ENCODE data around the gene VWCE. TPM values are rescaled to one million over a fixed set of nuclear protein-coding genes. Genes with fewer than 3 reads are reported as not detected.
"Not testable (repeated sequence)": the region's sequence is repeated elsewhere in the genome, so short reads cannot be mapped to it uniquely, and the experiment has no call there.

Gene VWCE
- total RNA-seq, 1 donor from 2014 or later, result 1.7 TPM

DNA sequence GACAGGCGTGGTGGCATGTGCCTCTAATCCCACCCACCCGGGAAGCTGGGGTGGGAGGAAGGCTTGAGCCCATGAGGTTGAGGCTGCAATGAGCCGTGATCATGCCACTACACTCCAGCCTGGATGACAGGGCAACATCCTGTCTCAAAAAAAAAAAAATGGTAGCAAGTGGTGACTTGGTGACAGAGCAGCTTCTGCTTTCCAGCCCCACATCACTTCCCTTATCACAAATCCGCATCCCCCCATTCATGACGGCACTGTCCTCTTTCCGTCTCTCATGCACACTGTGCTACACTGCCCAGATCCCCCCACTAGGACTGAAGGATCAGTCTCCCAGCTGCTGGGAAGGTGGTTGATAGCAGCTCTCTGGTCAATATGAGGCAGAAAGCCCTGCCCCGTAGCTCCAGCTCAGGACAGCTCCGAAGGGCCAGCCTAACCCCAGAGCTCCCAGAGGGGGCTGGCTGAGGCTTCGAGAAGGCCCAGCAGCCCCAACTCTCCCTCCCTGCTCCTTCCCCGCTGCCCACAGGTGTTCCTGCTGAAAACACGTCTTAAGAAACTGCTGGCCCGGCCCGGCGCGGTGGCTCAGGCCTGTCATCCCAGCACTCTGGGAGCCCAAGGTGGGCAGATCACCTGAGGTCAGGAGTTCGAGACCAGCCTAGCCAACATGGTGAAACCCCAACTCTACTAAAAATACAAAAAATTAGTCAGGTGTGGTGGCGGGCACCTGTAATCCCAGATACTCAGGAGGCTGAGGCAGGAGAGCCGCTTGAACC lies 38.2 kb downstream of the VWCE start:
- no peak for DNase-seq (ENCODE audit: low read depth, low spot score)

DNA sequence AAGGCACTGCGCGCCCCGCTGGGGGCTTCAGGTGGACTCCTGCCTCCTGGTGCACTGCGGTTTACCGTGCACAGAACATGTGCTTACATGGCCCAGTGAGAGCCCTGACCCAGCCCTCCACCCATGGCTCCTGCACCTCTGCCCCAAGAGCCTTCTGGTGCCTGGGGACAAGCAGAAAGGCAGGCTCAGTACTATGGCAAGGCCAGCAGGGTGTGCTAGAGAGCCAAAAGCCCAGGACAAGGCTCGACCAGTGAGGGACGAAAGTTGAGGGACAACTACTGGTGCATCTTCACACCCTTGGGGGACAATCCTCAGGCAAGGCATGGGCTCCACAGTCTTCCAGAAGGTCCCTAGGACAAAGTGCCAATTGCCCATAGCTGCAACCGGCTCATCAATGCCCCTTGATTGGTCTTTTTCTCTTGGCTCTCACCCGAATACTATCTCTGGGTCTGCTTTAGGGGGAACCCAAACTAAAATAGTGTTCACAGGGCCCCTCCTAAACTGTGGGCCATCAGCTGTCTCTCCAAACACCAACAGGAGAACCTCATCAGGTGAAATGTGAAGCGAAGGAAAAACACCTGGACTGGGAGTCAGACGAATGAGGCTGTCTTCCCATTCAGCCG lies 40.6 kb downstream of the VWCE start:
- DNase-seq (ENCODE audit: low read depth, low spot score), result peak; percentile 10

DNA sequence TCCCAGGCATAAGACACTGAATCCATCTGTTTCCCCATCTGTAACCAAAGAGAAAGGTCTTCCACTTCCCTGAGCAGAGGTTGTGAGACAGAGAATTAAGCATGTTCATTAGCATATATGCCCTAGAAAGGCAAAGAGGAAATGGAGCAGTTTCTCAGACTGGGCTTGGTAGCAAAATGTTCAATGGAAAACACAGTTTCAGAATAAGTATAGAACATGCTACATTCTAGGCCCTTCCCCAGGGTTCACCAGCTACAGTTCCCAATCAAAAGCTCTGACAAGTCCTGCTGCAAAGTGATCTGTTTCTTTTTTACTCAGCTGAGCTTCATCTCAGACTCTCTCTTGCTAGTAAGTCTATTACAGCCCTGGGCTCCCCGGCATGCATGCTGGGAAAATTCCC lies 42.8 kb downstream of the VWCE start:
- not testable (repeated sequence) for DNase-seq (ENCODE audit: low read depth, low spot score)

DNA sequence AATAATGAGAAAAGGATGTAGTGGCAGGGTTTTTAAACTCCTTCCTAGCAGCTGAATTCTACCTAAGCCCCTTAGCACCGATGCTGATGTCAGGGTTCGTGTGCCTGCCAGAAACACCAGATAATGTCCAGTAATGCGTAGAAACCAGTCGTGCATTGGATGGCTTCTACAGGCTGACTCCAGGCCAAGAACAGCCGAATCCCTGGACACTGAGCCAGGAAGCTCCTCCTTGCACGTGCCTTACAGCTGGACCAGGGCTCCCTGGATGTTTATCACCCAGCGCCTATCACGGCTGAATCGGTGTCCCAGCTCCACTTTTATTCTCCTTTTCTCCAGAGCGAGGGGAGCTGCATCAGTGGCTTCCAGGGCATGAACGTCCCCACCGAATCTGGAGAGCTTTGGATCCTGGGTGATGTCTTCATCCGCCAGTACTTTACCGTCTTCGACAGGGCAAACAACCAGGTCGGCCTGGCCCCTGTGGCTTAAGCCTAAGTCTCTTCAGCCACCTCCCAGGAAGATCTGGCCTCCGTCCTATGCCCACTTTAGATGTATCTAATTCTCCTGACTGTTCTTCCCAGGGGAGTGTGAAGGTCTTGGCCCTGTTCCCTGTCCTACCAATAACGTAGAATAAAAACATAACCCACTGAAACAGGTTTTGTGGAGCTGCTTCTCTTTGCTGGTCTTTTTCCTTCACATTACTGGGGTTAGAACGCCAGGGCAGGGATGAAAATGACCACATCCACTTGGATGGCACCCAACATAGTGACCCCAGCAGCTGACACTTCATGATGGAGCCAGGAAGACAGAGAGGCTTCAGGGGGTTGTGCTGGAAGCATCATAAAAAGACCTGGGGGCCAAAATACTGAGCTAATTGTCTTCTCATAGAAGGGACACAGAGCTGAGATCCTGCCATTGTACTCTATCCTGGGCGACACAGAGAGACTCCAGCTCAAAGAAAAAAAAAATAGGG lies 44.0 kb downstream of the VWCE start:
- not testable (repeated sequence) for DNase-seq (ENCODE audit: low read depth, low spot score)

DNA sequence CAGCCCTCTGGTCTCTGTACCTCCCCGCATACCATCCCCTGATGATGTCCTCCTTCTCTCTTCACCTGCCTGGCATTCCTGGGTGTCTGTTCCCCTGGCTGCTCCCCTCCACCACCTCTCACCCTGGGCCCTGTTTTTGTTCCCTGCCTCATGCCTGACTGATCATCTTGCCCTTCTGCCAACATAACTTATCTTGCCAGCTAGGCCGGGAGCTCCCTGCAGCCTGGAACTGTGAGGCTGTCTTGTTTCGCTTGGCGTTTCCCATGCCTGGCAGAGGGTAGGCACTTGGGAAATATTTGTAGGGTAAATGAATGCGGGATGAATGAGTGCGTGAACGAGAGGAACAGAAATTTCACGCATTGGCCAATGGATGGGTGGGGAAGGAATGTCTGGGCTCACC lies 45.9 kb downstream of the VWCE start:
- not testable (repeated sequence) for DNase-seq (ENCODE audit: low read depth, low spot score)

DNA sequence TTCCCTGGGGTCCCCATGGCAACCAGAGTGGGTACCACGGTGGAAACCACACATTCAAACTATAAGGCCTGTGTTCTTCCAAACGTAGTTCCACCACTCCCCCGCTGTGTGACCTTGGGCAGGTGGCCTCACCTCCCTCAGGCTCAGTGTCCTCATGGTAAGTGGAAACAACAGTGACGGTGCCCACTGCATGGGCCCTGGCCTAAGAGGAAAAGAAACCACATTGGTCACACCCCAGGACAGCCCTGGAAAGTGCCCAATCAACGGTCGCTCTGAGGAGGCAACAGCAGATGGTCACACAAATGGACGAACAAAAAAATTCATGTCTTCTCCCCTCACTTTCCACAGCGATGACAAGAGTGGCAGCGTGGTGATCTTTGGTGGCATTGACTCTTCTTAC lies 47.0 kb downstream of the VWCE start:
- not testable (repeated sequence) for DNase-seq (ENCODE audit: low read depth, low spot score)

DNA sequence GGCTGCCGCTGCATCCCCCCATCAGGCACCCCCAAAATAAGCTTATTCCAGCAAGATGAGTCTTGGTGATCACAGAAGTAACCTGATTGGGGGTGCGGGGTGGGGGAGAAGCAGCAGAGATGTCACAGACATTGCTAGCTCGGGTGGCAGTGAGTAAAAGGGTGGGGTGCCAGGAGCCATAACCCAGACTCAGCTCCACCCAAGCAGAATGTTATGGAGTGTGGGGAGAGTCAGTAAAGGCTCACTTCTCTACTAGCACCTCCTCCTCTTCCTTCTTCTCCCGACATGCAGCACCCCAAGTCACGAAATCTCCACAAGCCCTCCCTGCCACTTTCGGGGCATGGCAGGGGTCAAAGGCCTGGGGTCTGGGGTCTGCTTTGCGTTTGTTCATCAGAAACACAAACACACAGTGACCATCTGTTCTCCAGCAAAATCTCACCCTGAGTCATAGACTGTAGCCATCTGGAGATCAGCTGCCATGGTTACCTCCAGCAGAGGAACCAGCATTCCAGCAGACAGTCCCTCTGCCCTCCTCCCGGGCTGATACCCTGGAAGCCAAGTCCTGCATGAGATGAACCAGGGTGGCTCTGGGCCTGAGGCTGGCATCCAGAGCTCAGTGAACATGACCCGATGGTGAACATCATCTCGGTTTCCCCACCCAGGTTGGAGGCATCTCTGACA lies 49.7 kb downstream of the VWCE start:
- DNase-seq (ENCODE audit: low read depth, low spot score), result not testable (repeated sequence)

DNA sequence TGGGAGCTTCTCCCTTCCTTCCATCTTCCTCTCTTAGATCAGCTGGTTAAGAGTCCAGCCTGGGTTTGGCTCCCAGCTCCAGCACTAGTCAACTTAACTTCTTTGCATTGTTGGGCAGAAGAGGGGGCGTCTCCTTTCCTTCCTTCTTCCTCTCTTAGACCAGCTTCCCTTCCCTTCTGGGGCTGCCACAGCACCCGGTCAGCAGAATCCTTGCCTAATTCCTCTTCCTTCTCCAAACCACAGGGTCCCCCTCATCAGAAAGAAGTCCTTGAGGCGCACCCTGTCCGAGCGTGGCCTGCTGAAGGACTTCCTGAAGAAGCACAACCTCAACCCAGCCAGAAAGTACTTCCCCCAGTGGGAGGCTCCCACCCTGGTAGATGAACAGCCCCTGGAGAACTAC lies 53.6 kb downstream of the VWCE start:
- DNase-seq (ENCODE audit: low read depth, low spot score), result not testable (repeated sequence)

DNA sequence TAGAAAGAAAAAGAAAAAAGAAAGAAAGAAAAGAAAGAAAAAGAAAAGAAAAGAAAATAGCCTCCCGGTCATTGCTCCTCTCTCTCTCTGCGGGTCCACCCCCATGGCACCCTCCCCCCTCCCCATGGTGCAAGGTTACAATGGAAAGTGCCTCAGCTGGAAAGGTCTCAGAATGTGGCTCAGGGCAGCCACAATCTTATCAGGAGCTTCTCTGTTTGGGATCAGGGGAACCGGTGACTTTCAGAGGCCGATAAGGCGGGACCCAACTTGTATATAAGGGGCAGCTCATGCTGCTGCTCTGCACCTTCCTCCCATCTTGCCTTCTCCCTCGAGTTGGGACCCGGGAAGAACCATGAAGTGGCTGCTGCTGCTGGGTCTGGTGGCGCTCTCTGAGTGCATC lies 54.2 kb downstream of the VWCE start, which contains the start of gene PGA5:
TSS of gene PGA5 (plus strand) at position 301 of the 400 bp plus-strand sequence. CDS start at position 353, 52 bp downstream.
- not testable (repeated sequence) for DNase-seq (ENCODE audit: low read depth, low spot score)

DNA sequence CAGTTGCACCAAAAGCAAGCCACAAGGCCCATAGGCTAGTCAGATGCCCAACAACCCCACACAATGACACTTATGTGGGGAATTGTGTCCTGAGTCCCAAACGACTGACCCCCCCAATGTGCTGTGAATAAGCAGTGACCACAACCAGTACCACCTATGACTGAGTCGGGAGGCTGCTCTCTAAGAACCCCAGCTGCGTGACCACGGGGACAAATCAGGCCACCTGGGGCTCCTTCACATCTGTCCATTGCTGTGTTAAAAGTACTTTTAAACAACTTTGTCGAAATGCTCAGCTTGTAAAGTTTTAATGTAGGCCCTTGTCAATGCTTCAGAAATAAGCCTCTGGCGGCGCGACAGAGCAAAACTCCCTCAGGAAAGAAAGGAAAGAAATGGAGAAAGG lies 54.8 kb downstream of the VWCE start:
- not testable (repeated sequence) for DNase-seq (ENCODE audit: low read depth, low spot score)

DNA sequence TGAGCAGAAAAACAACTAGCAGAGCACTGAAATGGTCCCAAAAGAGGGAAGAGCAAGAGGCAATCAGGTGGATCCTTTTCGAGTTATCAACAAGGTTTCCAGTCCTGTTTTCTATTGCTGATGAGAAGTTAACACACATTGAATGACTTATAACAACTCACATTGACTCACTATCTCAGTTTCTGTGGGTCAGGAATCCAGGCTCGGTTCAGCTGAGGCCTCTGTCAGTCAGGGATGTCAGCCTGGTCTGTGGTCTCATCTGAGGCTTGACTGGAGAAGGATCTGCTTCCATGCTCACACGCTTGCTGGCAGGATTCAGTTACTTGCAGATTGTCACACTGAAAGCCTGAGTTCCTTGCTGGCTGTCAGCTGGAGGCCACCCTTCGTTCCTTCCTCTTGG lies 58.0 kb downstream of the VWCE start:
- not testable (repeated sequence) for DNase-seq (ENCODE audit: low read depth, low spot score)

DNA sequence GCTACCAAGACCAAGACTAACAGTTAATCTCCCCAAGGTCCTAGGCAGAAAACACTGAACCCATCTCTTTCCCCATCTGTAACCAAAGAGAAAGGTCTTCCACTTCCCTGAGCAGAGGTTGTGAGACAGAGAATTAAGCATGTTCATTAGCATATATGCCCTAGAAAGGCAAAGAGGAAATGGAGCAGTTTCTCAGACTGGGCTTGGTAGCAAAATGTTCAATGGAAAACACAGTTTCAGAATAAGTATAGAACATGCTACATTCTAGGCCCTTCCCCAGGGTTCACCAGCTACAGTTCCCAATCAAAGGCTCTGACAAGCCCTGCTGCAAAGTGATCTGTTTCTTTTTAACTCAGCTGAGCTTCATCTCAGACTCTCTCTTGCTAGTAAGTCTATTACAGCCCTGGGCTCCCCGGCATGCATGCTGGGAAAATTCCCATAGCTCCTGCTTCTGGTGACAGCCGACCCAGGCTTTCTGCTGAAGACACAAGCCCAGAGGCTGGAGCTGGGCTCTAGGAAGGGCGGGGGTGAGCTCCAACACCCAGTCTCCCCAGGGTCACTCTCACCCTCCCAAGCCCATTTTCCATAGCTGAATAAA lies 62.5 kb downstream of the VWCE start:
- not testable (repeated sequence) for DNase-seq (ENCODE audit: low read depth, low spot score)

DNA sequence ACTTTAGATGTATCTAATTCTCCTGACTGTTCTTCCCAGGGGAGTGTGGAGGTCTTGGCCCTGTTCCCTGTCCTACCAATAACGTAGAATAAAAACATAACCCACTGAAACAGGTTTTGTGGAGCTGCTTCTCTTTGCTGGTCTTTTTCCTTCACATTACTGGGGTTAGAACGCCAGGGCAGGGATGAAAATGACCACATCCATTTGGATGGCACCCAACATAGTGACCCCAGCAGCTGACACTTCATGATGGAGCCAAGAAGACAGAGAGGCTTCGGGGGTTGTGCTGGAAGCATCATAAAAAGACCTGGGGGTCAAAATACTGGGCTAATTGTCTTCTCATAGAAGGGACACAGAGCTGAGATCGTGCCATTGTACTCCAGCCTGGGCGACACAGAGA lies 63.5 kb downstream of the VWCE start:
- DNase-seq (ENCODE audit: low read depth, low spot score), result not testable (repeated sequence)

DNA sequence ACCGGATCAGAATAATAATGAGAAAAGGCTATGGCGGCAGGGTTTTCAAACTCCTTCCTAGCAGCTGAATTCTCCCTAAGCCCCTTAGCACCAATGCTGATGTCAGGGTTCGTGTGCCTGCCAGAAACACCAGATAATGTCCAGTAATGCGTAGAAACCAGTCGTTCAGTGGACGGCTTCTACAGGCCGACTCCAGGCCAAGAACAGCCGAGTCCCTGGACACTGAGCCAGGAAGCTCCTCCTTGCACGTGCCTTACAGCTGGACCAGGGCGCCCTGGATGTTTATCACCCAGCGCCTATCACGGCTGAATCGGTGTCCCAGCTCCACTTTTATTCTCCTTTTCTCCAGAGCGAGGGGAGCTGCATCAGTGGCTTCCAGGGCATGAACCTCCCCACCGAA lies 64.1 kb downstream of the VWCE start:
- DNase-seq (ENCODE audit: low read depth, low spot score), result not testable (repeated sequence)

DNA sequence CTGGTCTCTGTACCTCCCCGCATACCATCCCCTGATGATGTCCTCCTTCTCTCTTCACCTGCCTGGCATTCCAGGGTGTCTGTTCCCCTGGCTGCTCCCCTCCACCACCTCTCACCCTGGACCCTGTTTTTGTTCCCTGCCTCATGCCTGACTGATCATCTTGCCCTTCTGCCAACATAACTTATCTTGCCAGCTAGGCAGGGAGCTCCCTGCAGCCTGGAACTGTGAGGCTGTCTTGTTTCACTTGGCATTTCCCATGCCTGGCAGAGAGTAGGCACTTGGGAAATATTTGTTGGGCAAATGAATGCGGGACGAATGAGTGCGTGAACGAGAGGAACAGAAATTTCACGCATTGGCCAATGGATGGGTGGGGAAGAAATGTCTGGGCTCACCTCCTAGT lies 65.7 kb downstream of the VWCE start:
- DNase-seq (ENCODE audit: low read depth, low spot score), result not testable (repeated sequence)

DNA sequence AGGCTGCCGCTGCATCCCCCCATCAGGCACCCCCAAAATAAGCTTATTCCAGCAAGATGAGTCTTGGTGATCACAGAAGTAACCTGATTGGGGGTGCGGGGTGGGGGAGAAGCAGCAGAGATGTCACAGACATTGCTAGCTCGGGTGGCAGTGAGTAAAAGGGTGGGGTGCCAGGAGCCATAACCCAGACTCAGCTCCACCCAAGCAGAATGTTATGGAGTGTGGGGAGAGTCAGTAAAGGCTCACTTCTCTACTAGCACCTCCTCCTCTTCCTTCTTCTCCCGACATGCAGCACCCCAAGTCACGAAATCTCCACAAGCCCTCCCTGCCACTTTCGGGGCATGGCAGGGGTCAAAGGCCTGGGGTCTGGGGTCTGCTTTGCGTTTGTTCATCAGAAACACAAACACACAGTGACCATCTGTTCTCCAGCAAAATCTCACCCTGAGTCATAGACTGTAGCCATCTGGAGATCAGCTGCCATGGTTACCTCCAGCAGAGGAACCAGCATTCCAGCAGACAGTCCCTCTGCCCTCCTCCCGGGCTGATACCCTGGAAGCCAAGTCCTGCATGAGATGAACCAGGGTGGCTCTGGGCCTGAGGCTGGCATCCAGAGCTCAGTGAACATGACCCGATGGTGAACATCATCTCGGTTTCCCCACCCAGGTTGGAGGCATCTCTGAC lies 68.5 kb downstream of the VWCE start:
- not testable (repeated sequence) for DNase-seq (ENCODE audit: low read depth, low spot score)

DNA sequence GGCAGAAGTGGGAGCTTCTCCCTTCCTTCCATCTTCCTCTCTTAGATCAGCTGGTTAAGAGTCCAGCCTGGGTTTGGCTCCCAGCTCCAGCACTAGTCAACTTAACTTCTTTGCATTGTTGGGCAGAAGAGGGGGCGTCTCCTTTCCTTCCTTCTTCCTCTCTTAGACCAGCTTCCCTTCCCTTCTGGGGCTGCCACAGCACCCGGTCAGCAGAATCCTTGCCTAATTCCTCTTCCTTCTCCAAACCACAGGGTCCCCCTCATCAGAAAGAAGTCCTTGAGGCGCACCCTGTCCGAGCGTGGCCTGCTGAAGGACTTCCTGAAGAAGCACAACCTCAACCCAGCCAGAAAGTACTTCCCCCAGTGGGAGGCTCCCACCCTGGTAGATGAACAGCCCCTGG lies 72.4 kb downstream of the VWCE start:
- not testable (repeated sequence) for DNase-seq (ENCODE audit: low read depth, low spot score)

DNA sequence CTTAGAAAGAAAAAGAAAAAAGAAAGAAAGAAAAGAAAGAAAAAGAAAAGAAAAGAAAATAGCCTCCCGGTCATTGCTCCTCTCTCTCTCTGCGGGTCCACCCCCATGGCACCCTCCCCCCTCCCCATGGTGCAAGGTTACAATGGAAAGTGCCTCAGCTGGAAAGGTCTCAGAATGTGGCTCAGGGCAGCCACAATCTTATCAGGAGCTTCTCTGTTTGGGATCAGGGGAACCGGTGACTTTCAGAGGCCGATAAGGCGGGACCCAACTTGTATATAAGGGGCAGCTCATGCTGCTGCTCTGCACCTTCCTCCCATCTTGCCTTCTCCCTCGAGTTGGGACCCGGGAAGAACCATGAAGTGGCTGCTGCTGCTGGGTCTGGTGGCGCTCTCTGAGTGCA lies 73.1 kb downstream of the VWCE start, which contains the start of gene PGA4:
TSS of gene PGA4 (plus strand) at position 301 of the 400 bp plus-strand sequence. CDS start at position 355, 54 bp downstream.
- not testable (repeated sequence) for DNase-seq (ENCODE audit: low read depth, low spot score)

DNA sequence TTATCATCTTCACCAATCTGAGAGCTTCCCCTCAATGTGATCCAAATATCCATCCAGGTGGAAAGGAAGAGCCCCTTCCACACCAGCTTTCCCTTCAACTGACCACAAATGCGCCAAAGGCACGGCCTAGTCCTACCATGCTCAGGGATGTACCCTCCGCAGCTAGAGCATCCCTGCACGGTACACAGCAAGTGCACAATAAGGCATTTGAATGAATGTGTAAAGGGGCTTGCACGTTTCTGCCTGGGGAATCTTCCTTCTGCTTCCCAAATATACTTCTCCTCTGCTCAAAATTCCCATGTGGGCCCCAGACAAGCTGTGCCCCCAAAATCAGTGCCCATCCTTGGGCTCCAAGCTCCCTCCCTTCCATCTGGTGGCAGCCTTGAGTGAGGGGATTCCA lies 76.1 kb downstream of the VWCE start:
- not testable (repeated sequence) for DNase-seq (ENCODE audit: low read depth, low spot score)

DNA sequence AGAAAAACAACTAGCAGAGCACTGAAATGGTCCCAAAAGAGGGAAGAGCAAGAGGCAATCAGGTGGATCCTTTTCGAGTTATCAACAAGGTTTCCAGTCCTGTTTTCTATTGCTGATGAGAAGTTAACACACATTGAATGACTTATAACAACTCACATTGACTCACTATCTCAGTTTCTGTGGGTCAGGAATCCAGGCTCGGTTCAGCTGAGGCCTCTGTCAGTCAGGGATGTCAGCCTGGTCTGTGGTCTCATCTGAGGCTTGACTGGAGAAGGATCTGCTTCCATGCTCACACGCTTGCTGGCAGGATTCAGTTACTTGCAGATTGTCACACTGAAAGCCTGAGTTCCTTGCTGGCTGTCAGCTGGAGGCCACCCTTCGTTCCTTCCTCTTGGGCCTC lies 76.8 kb downstream of the VWCE start:
- not testable (repeated sequence) for DNase-seq (ENCODE audit: low read depth, low spot score)

Data from pulmonary artery endothelial cell (primary cell).